WTC11 (cell line): ENCODE measurements around the gene NDST4. TPM values are rescaled to one million over a fixed set of nuclear protein-coding genes. Genes with fewer than 3 reads are reported as not detected.

Experiments
- ATAC-seq: fragments of 200-7000 bp; cut with Tn5 transposase; 2 replicates; pipeline ENCODE4 v1.10.0; 2021; ENCODE audit warnings: mild to moderate bottlenecking, moderate library complexity
- CTCF ChIA-PET: fragments of 300-600 bp; sonication (Branson Sonifier 250); formaldehyde crosslinking; loops from one replicate; lab custom pipeline; 2021; ENCODE audit warnings: antibody characterized with exemption; lab: Charles Lee
- POLR2A ChIA-PET: fragments of 350-600 bp; sonication (Branson Sonifier 250); formaldehyde crosslinking; loops from one replicate; lab custom pipeline; 2021; ENCODE audit warnings: antibody characterized with exemption; lab: Charles Lee
- DNase-seq: peaks from one replicate; pipeline ENCODE4 v3.0.0; 2021; ENCODE audit warnings: low spot score
- H3K27ac Mint-ChIP-seq: 2 replicates; pipeline ENCODE4 v1.8.0; 2021; ENCODE audit warnings: mixed read lengths
- H3K27me3 Mint-ChIP-seq: 2 replicates; pipeline ENCODE4 v1.8.0; 2021; ENCODE audit warnings: low read depth, mild to moderate bottlenecking, moderate library complexity, mixed read lengths
- H3K36me3 Mint-ChIP-seq: 2 replicates; pipeline ENCODE4 v1.8.0; 2021; ENCODE audit warnings: mixed read lengths
- H3K4me1 Mint-ChIP-seq: 2 replicates; pipeline ENCODE4 v1.8.0; 2022; ENCODE audit warnings: mixed read lengths
- H3K4me3 Mint-ChIP-seq: 2 replicates; pipeline ENCODE4 v1.8.0; 2021; ENCODE audit warnings: mild to moderate bottlenecking, moderate library complexity, mixed read lengths
- H3K9me3 Mint-ChIP-seq: 2 replicates; pipeline ENCODE4 v1.8.0; 2021; ENCODE audit warnings: mixed read lengths
- AFF4 ChIP-seq: sonication (generic); formaldehyde crosslinking; IDR thresholded peaks from 2 replicates; pipeline ENCODE4 v1.8.1; 2023; ENCODE audit warnings: mild to moderate bottlenecking, missing genetic modification reagents, borderline replicate concordance
- FOXP4 ChIP-seq: sonication (generic); formaldehyde crosslinking; IDR thresholded peaks from 2 replicates; pipeline ENCODE4 v1.8.0; 2022; ENCODE audit warnings: mild to moderate bottlenecking, missing genetic modification reagents
- HMGA2 ChIP-seq: fragments of 250-450 bp; sonication (Bioruptor Pico); IDR thresholded peaks from 2 replicates; pipeline ENCODE4 v1.4.0; 2021; ENCODE audit warnings: mild to moderate bottlenecking, moderate library complexity
- HMGXB4 ChIP-seq: sonication (generic); formaldehyde crosslinking; IDR thresholded peaks from 2 replicates; pipeline ENCODE4 v1.8.1; 2023; ENCODE audit warnings: mild to moderate bottlenecking, moderate library complexity, missing genetic modification reagents
- IRF1 ChIP-seq: sonication (generic); formaldehyde crosslinking; IDR thresholded peaks from 2 replicates; pipeline ENCODE4 v1.8.0; 2023; ENCODE audit warnings: missing genetic modification reagents
- MXD4 ChIP-seq: fragments of 250-450 bp; sonication (Bioruptor Pico); IDR thresholded peaks from 2 replicates; pipeline ENCODE4 v1.8.0; 2021; ENCODE audit warnings: mild to moderate bottlenecking, moderate library complexity, borderline replicate concordance
- RORB ChIP-seq: fragments of 250-450 bp; sonication (Bioruptor Pico); IDR thresholded peaks from 2 replicates; pipeline ENCODE4 v1.9.0; 2021; ENCODE audit warnings: mild to moderate bottlenecking
- SMAD3 ChIP-seq: sonication (generic); formaldehyde crosslinking; IDR thresholded peaks from 2 replicates; pipeline ENCODE4 v1.8.0; 2022; ENCODE audit warnings: missing genetic modification reagents, mild to moderate bottlenecking, borderline replicate concordance
- STAT6 ChIP-seq: sonication (generic); formaldehyde crosslinking; conservative IDR thresholded peaks from 2 replicates; pipeline ENCODE4 v1.8.1; 2023; ENCODE audit warnings: mild to moderate bottlenecking, low read depth, missing genetic modification reagents, moderate library complexity
- TEAD4 ChIP-seq: sonication (generic); formaldehyde crosslinking; IDR thresholded peaks from 2 replicates; pipeline ENCODE4 v1.8.0; 2022; ENCODE audit warnings: mild to moderate bottlenecking, missing genetic modification reagents
- ZNF138 ChIP-seq: sonication (generic); formaldehyde crosslinking; conservative IDR thresholded peaks from 2 replicates; pipeline ENCODE4 v1.8.1; 2022; ENCODE audit warnings: mild to moderate bottlenecking, moderate library complexity, missing genetic modification reagents
- ZNF512 ChIP-seq: sonication (generic); formaldehyde crosslinking; IDR thresholded peaks from 2 replicates; pipeline ENCODE4 v1.8.1; 2022; ENCODE audit warnings: missing genetic modification reagents, borderline replicate concordance
- ZNF532 ChIP-seq: fragments of 250-450 bp; sonication (Bioruptor Pico); IDR thresholded peaks from 2 replicates; pipeline ENCODE4 v1.9.0; 2021; ENCODE audit warnings: mild to moderate bottlenecking, borderline replicate concordance
- ZNF671 ChIP-seq: fragments of 250-450 bp; sonication (Bioruptor Pico); IDR thresholded peaks from 2 replicates; pipeline ENCODE4 v1.8.0; 2021; ENCODE audit warnings: mild to moderate bottlenecking
- total RNA-seq: library from RNA; stranded (reverse); gene quantifications from 3 replicates; pipeline ENCODE4 v1.2.3, GENCODE V29; 2021

Gene NDST4
- total RNA-seq, 1 experiment from 2014 or later, result not detected

GRCh38 chr4:115126491-115126890, 13.1 kb upstream of the NDST4 start (continued):
- TF ChIP-seq HMGXB4 (CRISPR knock-in tag), result no peak
- TF ChIP-seq TEAD4, result no peak
- TF ChIP-seq MXD4 (CRISPR knock-in tag), result no peak
- no peak for TF ChIP-seq ZNF532 (CRISPR knock-in tag)

GRCh38 chr4:115121351-115122043, 8.1 kb upstream of the NDST4 start:
- Mint-ChIP-seq H3K4me1 (peaks cover 13% of the 10 kb centered on the region), H3K27ac (no peak overlapping the region), H3K27me3 (no peaks in the 10 kb centered on the region), H3K36me3 (no peaks in the 10 kb centered on the region), H3K9me3 (peaks cover 6% of the 10 kb centered on the region), H3K4me3 (no peak overlapping the region)
- CTCF ChIA-PET, result no interaction called here
- POLR2A ChIA-PET, result no interaction called here
- TF ChIP-seq ZNF138 (CRISPR knock-in tag) (no peak), RORB (no peak), SMAD3 (CRISPR knock-in tag) (no peak), AFF4 (no peak), STAT6 (no peak), ZNF671 (CRISPR knock-in tag) (no peak), TEAD4 (no peak), IRF1 (no peak), ZNF512 (CRISPR knock-in tag) (no peak), HMGA2 (no peak), FOXP4 (no peak)
- DNase-seq (no peak), ATAC-seq (no peak; the same call in 1 of the 2 replicates)
